Thyroid gland (tissue), 4 donors: ENCODE data around the gene BCLAF1. TPM values are rescaled to one million over a fixed set of nuclear protein-coding genes. Genes with fewer than 3 reads are reported as not detected.

Experiments used
- DNase-seq, 2 donors: peaks; one replicate each; pipeline ENCODE4 v3.0.0-alpha.2; 2019
- H3K27ac ChIP-seq, 3 donors: fragments of 200-600 bp; sonication (generic); 1 replicate in 2 of 3; 2 replicates in 1 of 3; pipeline ENCODE4 v1.5.1; 2016 to 2019; ENCODE audit warnings: mild to moderate bottlenecking in 1 of 3, moderate library complexity in 1 of 3
- H3K27me3 ChIP-seq: fragments of 200-600 bp; sonication (generic); one replicate; pipeline ENCODE4 v1.5.1; 2019
- H3K36me3 ChIP-seq, 2 donors: fragments of 200-600 bp; sonication (generic); one replicate each; pipeline ENCODE4 v1.5.1; 2016 to 2019
- H3K4me1 ChIP-seq, 2 donors: fragments of 200-600 bp; sonication (generic); one replicate each; pipeline ENCODE4 v1.5.1; 2017 to 2019
- H3K4me3 ChIP-seq, 3 donors: fragments of 200-600 bp; sonication (generic); replicated peaks in 1 of 3; 1 replicate in 2 of 3; 2 replicates in 1 of 3; pipeline ENCODE4 v1.5.1; 2016; ENCODE audit warnings: mild to moderate bottlenecking in 1 of 3
- H3K9me3 ChIP-seq: fragments of 200-600 bp; sonication (generic); one replicate; pipeline ENCODE4 v1.5.1; 2017
- POLR2A ChIP-seq, 2 donors: fragments of 450-650 bp; IDR thresholded peaks; one replicate each; pipeline ENCODE4 v1.6.1; 2017; ENCODE audit warnings: antibody characterized with exemption in 2 of 2, mild to moderate bottlenecking in 2 of 2, moderate library complexity in 1 of 2
- WGBS, 2 donors: methylation state at CpG; one replicate each; pipeline ENCODE4 v1.1.5; 2017; 5-methylcytosine and 5-hydroxymethylcytosine counted together
- intact Hi-C: fragments of 100-400 bp; cut with DNase I; formaldehyde crosslinking; loops from one replicate; pipeline ENCODE4 v1.15.1; 2023
- total RNA-seq, 4 donors: library from RNA; depleted of rRNA; stranded (reverse); fragments of >200 nt; gene quantifications; one replicate each; pipeline ENCODE4 v1.2.3, GENCODE V29; 2016
- TF ChIP-seq, protein P1 (sequence below), 6 experiments: fragments of 200-600 bp in 3 of 6; fragments of 450-650 bp in 3 of 6; sonication (generic) in 3 of 6; IDR thresholded peaks; one replicate each; pipeline ENCODE4 v1.5.1; 2016 to 2019; ENCODE audit warnings: antibody characterized with exemption in 6 of 6, mild to moderate bottlenecking in 2 of 6, inconsistent platforms in 1 of 6, moderate library complexity in 1 of 6

Gene BCLAF1
- total RNA-seq, 4 donors from 2014 or later, result 149 to 209 (median 169) TPM

DNA sequence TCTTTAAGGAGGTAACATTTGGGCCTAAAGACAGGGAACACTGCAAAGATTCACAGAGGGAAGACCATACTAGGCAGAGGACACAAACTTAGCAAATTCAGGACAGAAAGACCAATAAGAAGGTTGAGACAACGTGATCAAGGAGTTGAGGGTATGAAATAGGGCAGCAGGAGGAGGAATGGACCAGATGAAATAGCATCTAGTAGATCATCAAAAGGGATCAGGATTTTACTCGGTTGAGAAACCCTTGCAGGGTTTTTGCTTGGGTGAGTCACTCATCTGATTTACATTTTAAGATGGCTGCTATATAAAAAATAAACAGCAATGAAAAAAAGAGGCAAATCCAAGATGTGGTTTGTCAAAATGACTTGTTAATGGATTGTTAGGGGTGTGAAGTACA is 4.7 kb downstream of the BCLAF1 start:
- Histone ChIP-seq H3K36me3 (no peaks in the 10 kb centered on the region), H3K4me1 (peaks cover 57 to 64% of the 10 kb centered on the region in 2 donors), H3K27me3 (no peaks in the 10 kb centered on the region), H3K27ac (no peak overlapping the region), H3K9me3 (no peaks in the 10 kb centered on the region), H3K4me3 (no peak overlapping the region)
- TF ChIP-seq POLR2A (IDR thresholded peaks at IDR 0.05), result no peak
- TF ChIP-seq, protein P1, sequence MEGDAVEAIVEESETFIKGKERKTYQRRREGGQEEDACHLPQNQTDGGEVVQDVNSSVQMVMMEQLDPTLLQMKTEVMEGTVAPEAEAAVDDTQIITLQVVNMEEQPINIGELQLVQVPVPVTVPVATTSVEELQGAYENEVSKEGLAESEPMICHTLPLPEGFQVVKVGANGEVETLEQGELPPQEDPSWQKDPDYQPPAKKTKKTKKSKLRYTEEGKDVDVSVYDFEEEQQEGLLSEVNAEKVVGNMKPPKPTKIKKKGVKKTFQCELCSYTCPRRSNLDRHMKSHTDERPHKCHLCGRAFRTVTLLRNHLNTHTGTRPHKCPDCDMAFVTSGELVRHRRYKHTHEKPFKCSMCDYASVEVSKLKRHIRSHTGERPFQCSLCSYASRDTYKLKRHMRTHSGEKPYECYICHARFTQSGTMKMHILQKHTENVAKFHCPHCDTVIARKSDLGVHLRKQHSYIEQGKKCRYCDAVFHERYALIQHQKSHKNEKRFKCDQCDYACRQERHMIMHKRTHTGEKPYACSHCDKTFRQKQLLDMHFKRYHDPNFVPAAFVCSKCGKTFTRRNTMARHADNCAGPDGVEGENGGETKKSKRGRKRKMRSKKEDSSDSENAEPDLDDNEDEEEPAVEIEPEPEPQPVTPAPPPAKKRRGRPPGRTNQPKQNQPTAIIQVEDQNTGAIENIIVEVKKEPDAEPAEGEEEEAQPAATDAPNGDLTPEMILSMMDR (IDR thresholded peaks at IDR 0.05), result no peak
- WGBS, 2 donors, result 29 to 44% methylated on average over 2 of the region's 2 CpGs
- DNase-seq, result no peak
- intact Hi-C loops, result no loop called here

DNA sequence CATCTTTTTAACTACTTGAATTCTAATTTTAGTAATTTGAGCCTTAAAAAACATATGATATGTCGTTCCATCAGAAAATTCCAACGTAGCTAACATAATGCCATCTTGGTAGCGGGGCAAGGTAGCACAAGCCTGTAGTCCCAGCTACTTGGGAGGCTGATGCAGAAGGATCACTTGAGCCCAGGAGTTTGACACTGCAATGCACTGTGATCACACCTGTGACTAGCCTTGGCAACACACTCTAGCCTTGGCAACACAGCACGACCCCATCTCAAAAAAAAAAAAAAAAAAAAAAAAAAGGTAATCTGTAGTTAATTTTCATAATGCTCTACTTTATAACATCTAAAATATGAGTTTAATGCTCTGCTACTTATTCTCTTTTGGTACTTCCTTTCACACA is 6.7 kb downstream of the BCLAF1 start:
- H3K36me3 ChIP-seq, result no peaks in the 10 kb centered on the region
- DNase-seq, result no peak
- H3K9me3 ChIP-seq, result no peaks in the 10 kb centered on the region
- peaks cover 52 to 66% of the 10 kb centered on the region in 2 donors for H3K4me1 ChIP-seq
- intact Hi-C loops, result no loop called here
- no peaks in the 10 kb centered on the region for H3K27me3 ChIP-seq
- no peak overlapping the region for H3K27ac ChIP-seq
- no peak for TF ChIP-seq POLR2A (IDR thresholded peaks at IDR 0.05)
- TF ChIP-seq, protein P1 (IDR thresholded peaks at IDR 0.05), result no peak
- H3K4me3 ChIP-seq, result no peak overlapping the region
- 68 to 74% methylated on average over 4 of the region's 4 CpGs for WGBS, 2 donors

DNA sequence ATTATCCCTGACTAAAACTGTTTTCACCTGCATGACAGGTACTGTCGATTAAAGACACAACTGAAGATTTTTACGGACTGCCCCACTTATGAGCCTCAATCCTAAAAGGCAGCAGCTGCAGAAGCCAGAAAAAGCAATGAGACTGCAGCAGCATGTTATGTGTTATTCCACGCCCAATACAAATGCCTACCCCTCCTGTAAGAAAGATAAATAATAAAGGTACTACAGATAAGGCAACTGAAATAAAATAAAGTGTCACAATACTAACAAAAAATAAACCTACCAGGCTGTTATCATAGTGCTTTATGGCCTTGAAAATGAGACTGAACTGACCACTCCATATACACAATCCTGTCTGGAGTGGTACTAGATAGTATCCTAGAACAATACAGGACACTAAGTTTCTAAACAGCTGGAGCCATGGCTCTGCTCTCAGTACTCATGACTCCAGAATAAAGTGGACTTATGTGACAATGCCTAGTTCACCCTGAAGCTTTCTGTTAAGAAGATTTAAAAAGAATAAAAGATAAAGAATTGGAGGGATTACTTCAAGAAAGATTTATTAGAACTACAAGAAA is 9.5 kb downstream of the BCLAF1 start:
- intact Hi-C loops, result no loop called here
- Histone ChIP-seq H3K36me3 (peaks cover 13 to 14% of the 10 kb centered on the region in 2 donors), H3K27me3 (no peaks in the 10 kb centered on the region), H3K9me3 (no peaks in the 10 kb centered on the region), H3K4me1 (peaks cover 28 to 41% of the 10 kb centered on the region in 2 donors), H3K27ac (no peak overlapping the region), H3K4me3 (no peak overlapping the region)
- TF ChIP-seq, protein P1 (IDR thresholded peaks at IDR 0.05), result no peak
- TF ChIP-seq POLR2A (IDR thresholded peaks at IDR 0.05), result no peak
- 75 to 82% methylated on average over 3 of the region's 3 CpGs for WGBS, 2 donors
- no peak for DNase-seq

DNA sequence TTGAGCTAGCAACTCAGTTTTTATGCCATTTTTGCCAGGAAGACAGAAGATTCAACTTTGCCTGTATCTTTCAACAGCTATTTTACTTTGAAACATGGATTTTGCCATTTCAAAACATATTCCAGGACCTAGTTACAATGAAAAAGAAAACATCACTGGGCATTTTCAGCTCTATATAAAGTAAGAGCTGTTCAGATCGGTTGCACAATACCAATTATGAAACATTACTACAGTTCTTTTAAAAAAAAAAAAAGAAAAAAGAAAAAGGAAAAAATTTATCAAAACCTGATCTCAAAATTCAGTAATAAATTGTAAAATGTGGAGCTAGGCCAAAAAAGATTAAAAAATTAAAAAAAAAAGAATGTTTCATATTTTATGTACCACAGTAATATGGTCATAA is 15.6 kb downstream of the BCLAF1 start:
- intact Hi-C loops, result no loop called here
- Histone ChIP-seq H3K4me1 (no peaks in the 10 kb centered on the region), H3K27me3 (no peaks in the 10 kb centered on the region), H3K9me3 (no peaks in the 10 kb centered on the region), H3K36me3 (peaks cover 43 to 54% of the 10 kb centered on the region in 2 donors), H3K4me3 (no peak overlapping the region), H3K27ac (no peak overlapping the region)
- 84 to 96% methylated on average over 1 of the region's 1 CpG for WGBS, 2 donors
- no peak for TF ChIP-seq POLR2A (IDR thresholded peaks at IDR 0.05)
- DNase-seq, result no peak

DNA sequence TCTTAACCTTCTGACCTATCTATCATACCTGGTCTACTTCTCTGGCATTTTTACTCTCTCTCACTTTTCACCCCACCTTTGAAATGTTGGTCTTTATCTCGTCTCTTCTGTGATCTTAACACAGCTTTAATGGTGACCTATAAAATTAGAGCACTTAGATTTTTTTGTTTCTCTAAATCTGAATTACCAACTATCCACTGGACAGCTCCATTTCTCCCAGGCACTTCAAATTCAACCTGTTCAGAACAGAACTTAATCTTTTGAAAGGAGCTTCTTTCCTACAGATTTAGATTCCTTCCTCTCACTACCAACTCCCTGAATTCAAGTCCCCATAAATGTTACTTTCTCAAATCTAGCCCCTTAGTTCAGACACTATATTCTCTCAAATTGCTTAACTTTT is 24.5 kb downstream of the BCLAF1 start:
- H3K4me1 ChIP-seq, result no peaks in the 10 kb centered on the region
- no peaks in the 10 kb centered on the region for H3K27me3 ChIP-seq
- H3K27ac ChIP-seq, result no peak overlapping the region
- no peaks in the 10 kb centered on the region for H3K9me3 ChIP-seq
- intact Hi-C loops, result no loop called here
- no peak overlapping the region for H3K4me3 ChIP-seq
- TF ChIP-seq POLR2A (IDR thresholded peaks at IDR 0.05), result no peak
- TF ChIP-seq, protein P1 (IDR thresholded peaks at IDR 0.05), result no peak
- peaks cover 52 to 55% of the 10 kb centered on the region in 2 donors for H3K36me3 ChIP-seq
- 91 to 98% methylated on average over 1 of the region's 1 CpG for WGBS, 2 donors
- no peak for DNase-seq
